Stimulated activated naive B cell treated with anti-CD40 and anti-IgM and Interleukin-4, amounts not matched to agents 10 μg/mL and 1 μg/mL and 100 μg/mL, for 72 hours (primary cell): Measurements from ENCODE around the gene RABGGTA.
A peak's percentile ranks its signal among the peaks of the same experiment; 100 is the strongest.
"Not testable (repeated sequence)": the region's sequence is repeated elsewhere in the genome, so short reads cannot be mapped to it uniquely, and the experiment has no call there.

ENCODE experiments used
- ATAC-seq, 2 donors: fragments of 150-1000 bp; cut with Tn5 transposase; replicated peaks; 2 replicates each; pipeline ENCODE4 v1.10.0; 2021; ENCODE audit warnings: moderate library complexity in 1 of 2
- DNase-seq: peaks from one replicate; pipeline ENCODE4 v3.0.0; 2021
- H3K27ac Mint-ChIP-seq: one replicate; pipeline ENCODE4 v1.8.0; 2022; ENCODE audit warnings: mild to moderate bottlenecking, mixed read lengths
- H3K27me3 Mint-ChIP-seq, 2 donors: one replicate each; pipeline ENCODE4 v1.8.0; 2022; ENCODE audit warnings: mixed read lengths in 2 of 2
- H3K36me3 Mint-ChIP-seq, 2 donors: one replicate each; pipeline ENCODE4 v1.8.0; 2022; ENCODE audit warnings: mixed read lengths in 2 of 2, mild to moderate bottlenecking in 1 of 2
- H3K4me1 Mint-ChIP-seq, 2 donors: one replicate each; pipeline ENCODE4 v1.8.0; 2022; ENCODE audit warnings: mixed read lengths in 2 of 2, mild to moderate bottlenecking in 1 of 2
- H3K4me3 Mint-ChIP-seq, 2 donors: one replicate each; pipeline ENCODE4 v1.8.0; 2022; ENCODE audit warnings: mild to moderate bottlenecking in 2 of 2, mixed read lengths in 2 of 2, moderate library complexity in 1 of 2
- H3K9me3 Mint-ChIP-seq, 2 donors: one replicate each; pipeline ENCODE4 v1.8.0; 2022; ENCODE audit warnings: mixed read lengths in 2 of 2, mild to moderate bottlenecking in 1 of 2

Gene RABGGTA

DNA sequence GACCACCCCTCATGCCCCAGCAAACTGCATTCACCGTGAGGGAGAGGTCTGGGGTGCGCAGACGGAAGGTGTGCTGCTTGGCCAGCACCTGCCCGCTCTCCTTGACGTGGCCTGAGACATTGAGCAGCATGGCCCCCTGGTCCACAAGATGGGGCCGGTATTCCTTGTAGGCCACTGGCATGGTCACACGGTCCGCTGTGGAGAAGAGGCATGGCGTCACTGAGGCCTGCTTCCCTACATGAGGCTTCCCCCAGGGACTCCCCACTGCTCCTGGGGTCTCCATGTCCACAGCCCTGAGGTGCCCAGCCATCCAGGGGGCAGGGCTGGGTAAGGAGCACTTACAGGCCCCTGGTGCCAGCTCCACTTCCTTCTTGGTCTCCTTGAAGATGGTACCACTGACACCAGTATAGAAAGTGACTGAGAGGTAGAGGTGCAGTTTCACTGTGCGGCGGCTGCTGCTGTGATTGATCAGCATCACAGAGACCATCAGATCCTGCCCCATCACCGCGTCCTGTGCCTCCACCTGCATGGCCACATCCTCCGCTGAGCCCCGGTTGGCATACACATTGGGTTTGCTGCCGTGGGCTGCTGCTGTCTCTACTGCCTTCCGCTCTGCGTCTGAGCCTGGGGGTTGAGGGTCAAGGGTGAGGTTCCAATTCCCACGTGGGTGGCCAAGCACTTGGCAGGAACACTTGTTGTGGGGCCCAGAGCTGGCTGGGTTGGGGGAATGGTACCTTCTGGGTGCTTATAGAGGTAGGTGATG, 16.6 kb downstream of the RABGGTA start:
- Mint-ChIP-seq H3K27me3 (no peaks in the 10 kb centered on the region), H3K9me3 (no peaks in the 10 kb centered on the region), H3K4me1 (peaks cover 5% of the 10 kb centered on the region in 2 donors), H3K4me3 (no peak overlapping the region), H3K36me3 (peaks cover 26 to 33% of the 10 kb centered on the region in 2 donors), H3K27ac (no peak overlapping the region)
- DNase-seq (no peak), ATAC-seq (no peak)

DNA sequence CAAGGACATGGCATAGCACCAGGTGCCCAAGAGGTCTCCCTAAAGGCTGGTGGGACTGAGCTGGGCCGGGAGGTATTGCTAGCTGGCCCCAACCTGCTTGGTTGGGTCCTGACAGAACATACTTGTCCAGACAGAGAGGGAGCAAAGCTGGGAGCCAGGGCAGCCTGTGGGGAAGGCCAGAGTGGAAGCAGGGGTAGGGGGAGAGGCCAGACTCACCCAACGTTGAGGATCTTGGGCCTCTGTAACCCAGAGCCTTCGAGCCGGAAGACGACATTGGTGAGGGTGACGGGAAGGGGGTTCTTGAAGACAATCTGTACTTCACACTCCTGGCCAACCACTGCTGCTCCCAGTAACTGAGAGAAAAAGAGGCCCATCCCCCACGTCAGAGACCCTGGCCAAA, 17.5 kb downstream of the RABGGTA start:
- no peak for ATAC-seq
- Mint-ChIP-seq H3K4me3 (no peak overlapping the region), H3K27me3 (no peaks in the 10 kb centered on the region), H3K4me1 (peaks cover 5% of the 10 kb centered on the region in 2 donors), H3K27ac (no peak overlapping the region), H3K9me3 (no peaks in the 10 kb centered on the region), H3K36me3 (peaks cover 27 to 33% of the 10 kb centered on the region in 2 donors)
- no peak for DNase-seq

DNA sequence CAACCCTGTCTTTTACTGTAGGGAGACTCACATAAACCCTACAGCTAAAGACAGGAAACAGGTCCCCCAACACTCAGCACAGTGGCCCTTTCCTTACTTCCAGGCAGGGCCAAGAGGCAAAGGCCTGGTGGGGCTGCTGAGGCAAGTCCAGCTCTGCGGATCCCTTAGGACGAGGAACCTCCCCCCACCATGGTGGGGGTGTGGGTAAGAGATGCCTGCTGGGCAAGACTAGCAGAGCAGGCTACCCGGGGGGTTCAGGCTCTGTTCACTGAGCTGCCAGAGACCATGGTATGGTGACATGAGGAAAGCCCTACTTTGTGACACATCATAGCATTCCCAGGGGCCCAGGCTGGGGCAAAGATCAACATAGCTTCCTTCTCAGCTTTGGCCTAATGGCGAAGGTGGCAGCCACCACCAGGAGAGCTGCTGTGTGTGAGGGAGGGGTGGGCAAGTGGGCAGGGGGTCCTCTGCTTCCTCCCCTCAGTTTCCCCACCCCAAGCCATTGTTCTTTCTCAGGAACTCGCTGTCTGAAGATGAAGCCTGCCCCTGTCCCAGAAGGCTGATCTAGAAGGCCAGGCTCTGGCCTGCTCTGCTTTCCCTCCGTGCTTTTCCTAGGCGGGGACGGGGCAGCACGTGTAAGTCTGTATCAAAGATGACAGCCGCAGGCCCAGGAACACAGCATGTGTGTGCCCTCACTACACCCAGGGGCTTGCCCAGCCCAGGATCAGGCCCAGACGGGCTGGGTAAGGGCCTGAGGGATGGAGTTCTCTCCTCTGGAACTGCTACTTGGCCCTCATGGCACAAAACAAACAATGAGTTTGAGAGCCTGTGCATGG, 18.9 kb downstream of the RABGGTA start:
- Mint-ChIP-seq H3K4me3 (no peak overlapping the region), H3K27me3 (no peaks in the 10 kb centered on the region), H3K9me3 (no peaks in the 10 kb centered on the region), H3K27ac (no peak overlapping the region), H3K4me1 (peaks cover 10% of the 10 kb centered on the region in 2 donors), H3K36me3 (peaks cover 21 to 33% of the 10 kb centered on the region in 2 donors)
- DNase-seq (no peak), ATAC-seq (no peak)

DNA sequence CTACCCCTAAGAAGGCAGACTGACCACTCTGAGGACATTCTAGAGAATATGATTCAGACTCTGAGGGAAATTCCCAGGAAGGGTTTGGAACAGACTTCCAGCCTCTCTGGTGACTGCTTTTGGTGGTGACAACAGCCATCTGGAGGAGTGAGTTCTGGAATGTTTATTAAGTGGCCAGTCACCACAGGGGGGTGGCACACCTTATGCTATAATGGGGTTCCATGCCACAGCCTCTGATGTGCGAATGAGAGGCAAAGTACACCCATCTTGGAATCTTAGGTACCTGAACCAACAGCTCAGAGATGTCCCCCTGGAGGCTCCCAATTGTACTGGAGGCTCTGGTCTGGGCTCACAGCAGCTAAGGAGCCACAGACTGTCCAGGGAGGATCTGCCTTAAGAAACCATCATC, 19.5 kb downstream of the RABGGTA start:
- H3K9me3 Mint-ChIP-seq: no peaks in the 10 kb centered on the region
- peaks cover 13 to 16% of the 10 kb centered on the region in 2 donors for H3K4me1 Mint-ChIP-seq
- no peaks in the 10 kb centered on the region for H3K27me3 Mint-ChIP-seq
- H3K36me3 Mint-ChIP-seq: peaks cover 21 to 29% of the 10 kb centered on the region in 2 donors
- H3K27ac Mint-ChIP-seq: peak overlapping the region; percentile 21
- no peak for DNase-seq
- ATAC-seq: no peak
- H3K4me3 Mint-ChIP-seq: no peak overlapping the region

DNA sequence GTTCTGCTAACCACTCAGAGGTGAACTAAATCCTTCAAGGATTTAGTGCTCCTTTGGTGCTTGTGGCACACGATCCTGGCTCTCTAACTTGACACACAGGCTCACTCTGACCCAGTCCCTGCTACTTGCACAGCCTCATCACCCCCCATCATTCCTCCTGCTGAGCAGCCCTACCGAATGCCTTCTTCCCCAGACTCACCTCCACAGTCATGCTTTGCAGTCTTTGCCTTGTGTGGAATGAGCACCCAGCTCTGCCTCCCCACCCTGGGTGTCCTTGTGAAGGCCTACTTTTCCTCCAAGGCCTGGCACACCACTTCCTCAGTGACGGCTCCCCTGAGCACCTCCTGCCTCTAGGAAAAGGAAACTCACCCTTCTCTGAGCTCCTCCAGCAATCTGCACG, 21.0 kb downstream of the RABGGTA start:
- Mint-ChIP-seq H3K9me3 (no peaks in the 10 kb centered on the region), H3K27me3 (no peaks in the 10 kb centered on the region), H3K4me3 (no peak overlapping the region), H3K36me3 (peaks cover 21% of the 10 kb centered on the region in 2 donors), H3K4me1 (peaks cover 16 to 20% of the 10 kb centered on the region in 2 donors), H3K27ac (no peak overlapping the region)
- ATAC-seq (no peak), DNase-seq (no peak)

DNA sequence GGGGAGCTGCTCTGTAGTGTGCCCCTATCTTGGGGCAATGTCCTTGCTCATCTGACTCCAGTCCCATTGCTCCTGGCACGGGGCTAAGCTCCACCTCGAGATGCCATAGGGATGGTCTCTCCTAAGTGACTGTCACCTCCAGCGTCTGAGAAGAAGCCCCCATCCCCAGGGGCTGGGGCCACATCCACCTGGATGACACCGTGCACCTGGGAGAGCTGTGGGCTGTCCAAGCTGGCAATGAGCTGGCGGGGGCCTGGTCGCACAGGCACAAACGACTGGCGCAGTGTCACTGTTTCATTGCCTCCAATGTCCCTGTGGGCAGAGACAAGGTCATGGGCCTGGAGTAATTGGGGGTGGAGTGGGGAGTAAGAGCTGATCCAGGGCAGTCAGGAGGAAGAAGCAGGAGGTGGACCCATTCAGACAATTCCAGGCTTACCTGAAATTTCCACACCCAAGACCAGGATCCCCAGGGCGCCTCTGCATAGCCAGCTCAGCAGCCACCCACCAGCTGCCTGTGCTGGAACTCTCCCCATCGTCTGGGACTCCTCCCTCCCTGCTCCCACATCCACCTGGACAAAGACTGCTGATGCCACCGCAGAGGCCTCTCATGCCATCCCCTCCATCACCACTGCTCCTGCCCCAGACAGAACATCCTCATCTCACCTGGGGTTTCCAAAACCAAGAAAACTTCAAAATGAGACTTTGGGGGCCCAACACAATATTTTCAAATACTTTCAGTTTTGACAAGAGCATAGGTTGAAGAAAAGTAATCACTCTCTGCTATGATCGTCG, 22.0 kb downstream of the RABGGTA start:
- H3K36me3 Mint-ChIP-seq: peaks cover 12% of the 10 kb centered on the region in 2 donors
- no peaks in the 10 kb centered on the region for H3K9me3 Mint-ChIP-seq
- ATAC-seq: no peak
- H3K27me3 Mint-ChIP-seq: no peaks in the 10 kb centered on the region
- peak overlapping the region; percentile 16 for H3K27ac Mint-ChIP-seq
- no peak for DNase-seq
- no peak overlapping the region for H3K4me3 Mint-ChIP-seq
- H3K4me1 Mint-ChIP-seq: peaks cover 18 to 24% of the 10 kb centered on the region in 2 donors

DNA sequence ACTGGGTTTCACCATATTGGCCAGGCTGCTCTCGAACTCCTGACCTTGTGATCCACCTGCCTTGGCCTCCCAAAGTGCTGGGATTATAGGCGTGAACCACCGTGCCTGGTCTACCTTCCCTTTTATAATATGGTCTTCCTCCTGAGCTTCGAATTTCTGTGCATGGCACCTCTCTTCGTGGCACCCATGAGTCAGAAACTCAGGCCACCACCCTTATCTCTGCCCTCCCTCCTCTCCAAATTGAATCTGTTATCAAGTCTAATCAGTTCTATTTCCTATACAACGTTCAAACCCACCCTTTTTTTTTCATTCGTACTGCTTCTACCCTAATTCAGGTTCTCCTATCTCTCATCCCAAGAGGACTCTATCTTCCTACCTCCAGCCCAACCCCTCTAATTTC, 24.0 kb downstream of the RABGGTA start:
- peak overlapping the region; percentile 75 for H3K27ac Mint-ChIP-seq
- no peak for DNase-seq
- peaks cover 24 to 38% of the 10 kb centered on the region in 2 donors for H3K4me1 Mint-ChIP-seq
- no peaks in the 10 kb centered on the region for H3K9me3 Mint-ChIP-seq
- ATAC-seq: no peak
- H3K27me3 Mint-ChIP-seq: no peaks in the 10 kb centered on the region
- peaks cover 5 to 8% of the 10 kb centered on the region in 2 donors for H3K36me3 Mint-ChIP-seq
- peak overlapping the region in 1 of 2 donors; percentile 0 for H3K4me3 Mint-ChIP-seq

DNA sequence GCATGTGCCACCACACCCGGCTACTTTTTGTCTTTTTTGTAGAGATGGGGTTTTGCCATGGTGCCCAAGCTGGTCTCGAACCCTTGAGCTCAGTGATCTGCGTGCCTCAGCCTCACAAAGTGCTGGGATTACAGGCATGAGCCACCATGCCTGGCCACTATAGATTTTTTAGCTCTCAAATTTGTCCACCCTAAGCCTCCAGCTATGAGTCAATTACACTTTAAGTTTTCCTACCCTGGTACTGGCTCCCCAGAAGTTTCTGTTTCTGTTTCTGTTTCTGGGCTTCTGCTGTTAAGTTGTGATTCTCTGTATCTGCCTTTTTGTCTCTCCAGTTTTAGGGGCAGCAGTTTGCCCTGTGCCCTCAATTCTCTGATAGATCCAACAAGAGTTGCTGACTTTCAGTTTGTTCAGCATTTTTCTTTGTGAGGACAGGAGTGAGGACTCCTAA, 24.6 kb downstream of the RABGGTA start:
- peak overlapping the region in 1 of 2 donors; percentile 46 for H3K4me3 Mint-ChIP-seq
- no peak for ATAC-seq
- peaks cover 11% of the 10 kb centered on the region in 2 donors for H3K36me3 Mint-ChIP-seq

DNA sequence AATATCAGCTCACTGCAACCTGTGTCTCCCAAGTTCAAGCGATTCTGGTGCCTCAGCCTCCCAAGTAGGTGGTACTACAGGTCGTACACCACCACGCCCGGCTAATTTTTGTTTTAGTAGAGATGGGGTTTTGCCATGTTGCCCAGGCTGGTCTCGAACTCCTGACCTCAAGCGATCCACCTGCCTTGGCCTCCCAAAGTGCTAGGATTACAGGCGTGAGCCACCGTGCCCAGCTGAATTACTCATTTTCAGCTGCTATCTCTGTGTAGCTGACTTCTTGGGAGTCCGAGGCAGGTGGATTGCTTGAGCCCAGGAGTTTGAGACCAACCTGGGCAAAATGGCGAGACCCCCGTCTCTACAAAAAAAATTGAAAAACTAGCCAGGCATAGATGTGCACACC, 26.0 kb downstream of the RABGGTA start:
- not testable (repeated sequence) for ATAC-seq, H3K4me3 Mint-ChIP-seq, H3K9me3 Mint-ChIP-seq, H3K27me3 Mint-ChIP-seq, DNase-seq
- peak overlapping the region; percentile 68 for H3K27ac Mint-ChIP-seq
- peaks cover 30 to 42% of the 10 kb centered on the region in 2 donors for H3K4me1 Mint-ChIP-seq
- H3K36me3 Mint-ChIP-seq: peaks cover 13 to 15% of the 10 kb centered on the region in 2 donors

More for the DNA sequence above, 24.6 kb downstream of the RABGGTA start:
- peaks cover 26 to 38% of the 10 kb centered on the region in 2 donors for H3K4me1 Mint-ChIP-seq
- no peaks in the 10 kb centered on the region for H3K27me3 Mint-ChIP-seq
- DNase-seq: no peak
- H3K9me3 Mint-ChIP-seq: no peaks in the 10 kb centered on the region
- H3K27ac Mint-ChIP-seq: peak overlapping the region; percentile 96

DNA sequence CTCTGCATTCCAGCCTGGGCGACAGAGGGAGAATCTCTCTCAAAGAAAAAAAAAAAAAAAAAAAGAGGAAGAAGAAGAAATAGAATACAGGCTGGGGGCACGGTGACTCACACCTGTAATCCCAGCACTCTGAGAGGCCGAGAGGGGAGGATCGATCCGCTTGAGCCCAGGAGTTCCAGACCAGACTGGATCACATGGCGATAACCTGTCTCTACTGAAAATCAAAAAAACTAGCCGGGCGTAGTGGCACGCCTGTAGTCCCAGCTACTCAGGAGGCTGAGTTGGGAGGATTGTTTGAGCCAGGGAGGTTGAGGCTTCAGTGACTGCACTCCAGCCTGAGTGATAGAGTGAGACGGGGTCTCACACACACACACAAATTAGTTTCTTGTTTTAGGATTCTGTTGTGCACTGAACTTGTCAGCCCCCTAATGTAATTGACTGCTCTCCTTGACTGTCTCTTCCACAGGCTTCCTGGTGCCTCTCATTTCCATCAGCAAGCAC, 28.0 kb downstream of the RABGGTA start:
- Mint-ChIP-seq H3K36me3 (peaks cover 24 to 26% of the 10 kb centered on the region in 2 donors), H3K4me1 (peaks cover 48 to 61% of the 10 kb centered on the region in 2 donors), H3K9me3 (no peaks in the 10 kb centered on the region), H3K27ac (peak overlapping the region; percentile 100), H3K27me3 (no peaks in the 10 kb centered on the region), H3K4me3 (peak overlapping the region; percentile 97 to 99)
- DNase-seq: no peak
- peak; percentile 0 to 2 for ATAC-seq

DNA sequence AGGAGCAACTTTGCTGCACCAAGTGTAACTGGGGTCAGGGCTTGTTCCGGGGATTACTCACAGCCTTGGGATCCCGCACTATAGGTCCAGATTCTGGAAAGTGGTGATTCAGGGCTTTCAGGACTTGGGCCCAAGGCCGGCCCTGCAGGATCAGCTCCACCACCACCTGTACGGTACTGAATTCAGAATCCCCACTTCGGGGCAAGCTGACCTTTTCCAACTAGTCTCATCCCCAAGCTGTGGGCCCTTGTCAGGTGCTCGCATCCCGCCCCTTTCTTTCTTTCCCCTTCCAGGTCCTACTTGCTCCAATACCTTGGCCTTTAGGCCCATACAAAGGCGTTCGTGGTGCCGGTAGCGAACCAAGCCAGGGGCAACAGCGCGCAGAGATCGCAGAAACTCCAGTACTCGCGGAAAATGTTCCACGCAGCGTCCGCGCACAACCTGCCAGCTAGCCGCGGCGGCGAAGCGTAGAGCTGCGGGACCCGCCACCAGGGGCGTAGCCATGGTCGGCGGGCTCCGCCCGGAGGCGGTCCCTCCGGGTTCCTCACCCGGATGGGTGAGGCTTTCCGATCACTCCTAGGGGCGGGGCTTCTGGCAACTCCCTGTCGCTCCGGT, 29.5 kb downstream of the RABGGTA start:
- Mint-ChIP-seq H3K4me3 (peak overlapping the region; percentile 97 to 99), H3K9me3 (no peaks in the 10 kb centered on the region), H3K27me3 (no peaks in the 10 kb centered on the region), H3K36me3 (peaks cover 39 to 41% of the 10 kb centered on the region in 2 donors), H3K27ac (peak overlapping the region; percentile 100), H3K4me1 (peaks cover 54 to 66% of the 10 kb centered on the region in 2 donors)
- DNase-seq (peak; percentile 92), ATAC-seq (peak; percentile 82 to 85)

DNA sequence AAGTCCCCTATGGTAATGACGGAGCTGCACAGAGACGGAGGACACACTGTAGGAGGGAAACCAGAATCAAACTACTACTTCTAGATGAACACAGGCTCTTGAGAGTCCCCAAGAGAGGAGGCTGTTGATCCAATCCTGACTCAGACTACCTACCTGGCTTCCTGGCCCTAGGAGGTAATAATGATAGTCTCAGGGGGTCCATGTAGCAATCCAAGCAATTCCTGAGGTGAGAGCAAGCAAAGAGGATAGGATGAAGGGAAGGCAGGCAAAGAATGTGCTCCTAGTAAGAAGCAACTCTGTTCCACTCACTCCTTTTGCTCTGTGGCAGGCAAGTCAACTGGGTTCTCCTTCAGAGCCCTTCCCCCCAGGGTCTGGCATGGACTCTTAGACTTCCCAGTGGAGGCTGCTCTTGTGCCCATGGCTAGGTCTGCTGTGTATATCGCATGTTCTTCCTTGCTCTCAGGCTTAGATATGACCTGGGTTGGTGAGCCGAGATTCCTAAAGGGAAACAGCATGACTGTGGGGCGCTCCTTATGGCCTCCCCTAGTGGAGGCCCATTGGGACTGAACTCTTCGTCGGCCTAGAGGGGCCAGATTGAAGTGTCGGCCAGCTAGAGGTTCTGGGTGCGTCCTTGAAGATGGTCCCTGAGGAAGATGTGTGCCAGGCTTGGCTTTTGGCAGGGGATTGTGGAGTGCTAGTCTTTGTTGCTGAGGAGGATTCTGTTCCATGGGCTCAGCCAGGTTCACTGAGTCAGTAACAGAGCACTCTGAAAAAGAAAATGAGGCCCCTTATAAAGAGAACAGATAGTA, 31.1 kb downstream of the RABGGTA start:
- H3K36me3 Mint-ChIP-seq: peaks cover 53 to 54% of the 10 kb centered on the region in 2 donors
- H3K27ac Mint-ChIP-seq: peak overlapping the region; percentile 71
- ATAC-seq (no peak), DNase-seq (no peak)
- H3K27me3 Mint-ChIP-seq: no peaks in the 10 kb centered on the region
- H3K9me3 Mint-ChIP-seq: no peaks in the 10 kb centered on the region
- H3K4me3 Mint-ChIP-seq: peak overlapping the region; percentile 25 to 99
- H3K4me1 Mint-ChIP-seq: peaks cover 61 to 75% of the 10 kb centered on the region in 2 donors
